SH-SY5Y (cell line): ENCODE results near the gene ASB17.

Experiments used
- GATA2 ChIP-seq: IDR thresholded peaks from 2 replicates; pipeline ENCODE4 v1.6.1; 2011; ENCODE audit warnings: mild to moderate bottlenecking, low read depth, low read length
- GATA3 ChIP-seq: IDR thresholded peaks from 2 replicates; pipeline ENCODE4 v1.6.1; 2011; ENCODE audit warnings: low read depth, mild to moderate bottlenecking, low read length, moderate library complexity

The ASB17 gene

GRCh38 chr1:75884437-75884836 is 47.8 kb downstream of the ASB17 start:
- TF ChIP-seq GATA3 (no peak), GATA2 (no peak)

- TF ChIP-seq GATA3 (no peak), GATA2 (no peak)
These were observed 52.2 kb downstream of the ASB17 start for GRCh38 chr1:75879985-75880384.

GRCh38 chr1:75870951-75871350 is 61.3 kb downstream of the ASB17 start:
- TF ChIP-seq GATA3, result no peak
- TF ChIP-seq GATA2, result no peak
